ENCODE measurements around the gene OXLD1. TPM values are rescaled to one million over a fixed set of nuclear protein-coding genes. Genes with fewer than 3 reads are reported as not detected.

Gene OXLD1
- total and polyA plus RNA-seq, 12 donors = 3.7 to 166 (median 51.5) TPM

DNA sequence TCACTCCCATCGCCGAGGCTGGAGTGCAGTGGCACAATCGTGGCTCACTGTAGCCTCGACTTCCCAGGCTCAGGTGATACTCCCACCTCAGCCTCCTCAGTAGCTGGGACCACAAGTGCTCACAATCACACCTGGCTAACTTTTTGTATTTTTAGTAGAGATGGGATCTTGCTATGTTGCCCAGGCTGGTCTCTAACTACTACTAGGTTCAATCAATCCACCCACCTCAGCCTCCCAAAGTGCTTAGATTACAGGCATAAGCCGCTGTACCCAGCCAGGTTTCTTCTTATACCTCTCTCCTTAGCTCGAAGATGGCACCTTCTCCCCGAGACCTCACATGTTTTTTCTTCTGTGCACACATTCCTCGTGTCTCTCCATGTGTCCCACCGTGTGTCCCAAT lies 26.4 kb downstream of the OXLD1 start:
- Histone ChIP-seq H3K4me3 (no peak overlapping the region), H3K4me1 (replicated peaks in 1 of 2) (peaks cover 10 to 18% of the 10 kb centered on the region in 2 donors), H3K27me3 (no peaks in the 10 kb centered on the region), H3K36me3 (replicated peaks in 1 of 2) (no peaks in the 10 kb centered on the region), H3K27ac (no peak overlapping the region), H3K9me3 (replicated peaks in 1 of 3) (no peaks in the 10 kb centered on the region)
- no peak for DNase-seq
- 85 to 95% (median 92%) methylated on average over 8 to 9 of the region's 9 CpGs for WGBS, 4 donors
- TF ChIP-seq POLR2A (IDR thresholded peaks at IDR 0.05) = no peak
- TF ChIP-seq, protein P1, sequence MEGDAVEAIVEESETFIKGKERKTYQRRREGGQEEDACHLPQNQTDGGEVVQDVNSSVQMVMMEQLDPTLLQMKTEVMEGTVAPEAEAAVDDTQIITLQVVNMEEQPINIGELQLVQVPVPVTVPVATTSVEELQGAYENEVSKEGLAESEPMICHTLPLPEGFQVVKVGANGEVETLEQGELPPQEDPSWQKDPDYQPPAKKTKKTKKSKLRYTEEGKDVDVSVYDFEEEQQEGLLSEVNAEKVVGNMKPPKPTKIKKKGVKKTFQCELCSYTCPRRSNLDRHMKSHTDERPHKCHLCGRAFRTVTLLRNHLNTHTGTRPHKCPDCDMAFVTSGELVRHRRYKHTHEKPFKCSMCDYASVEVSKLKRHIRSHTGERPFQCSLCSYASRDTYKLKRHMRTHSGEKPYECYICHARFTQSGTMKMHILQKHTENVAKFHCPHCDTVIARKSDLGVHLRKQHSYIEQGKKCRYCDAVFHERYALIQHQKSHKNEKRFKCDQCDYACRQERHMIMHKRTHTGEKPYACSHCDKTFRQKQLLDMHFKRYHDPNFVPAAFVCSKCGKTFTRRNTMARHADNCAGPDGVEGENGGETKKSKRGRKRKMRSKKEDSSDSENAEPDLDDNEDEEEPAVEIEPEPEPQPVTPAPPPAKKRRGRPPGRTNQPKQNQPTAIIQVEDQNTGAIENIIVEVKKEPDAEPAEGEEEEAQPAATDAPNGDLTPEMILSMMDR (IDR thresholded peaks at IDR 0.05) = no peak
- intact Hi-C loops (cut with DNase I) = no loop called here

DNA sequence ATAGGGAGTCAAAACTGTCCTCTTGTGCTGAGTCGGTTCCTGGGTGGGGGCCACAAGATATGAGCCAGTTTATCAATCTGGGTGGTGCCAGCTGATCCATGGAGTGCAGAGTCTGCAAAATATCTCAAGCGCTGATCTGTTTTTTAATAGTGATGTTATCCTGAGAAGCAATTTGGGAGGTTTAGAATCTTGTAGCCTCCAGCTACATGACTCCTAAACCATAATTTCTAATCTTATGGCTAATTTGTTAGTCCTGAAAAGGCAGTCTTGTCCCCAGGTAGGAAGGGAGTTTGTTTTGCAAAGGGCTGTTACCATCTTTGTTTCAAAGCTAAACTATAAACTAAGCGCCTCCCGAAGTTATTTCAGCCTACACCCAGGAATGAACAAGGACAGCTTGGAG lies 27.7 kb downstream of the OXLD1 start:
- no peak overlapping the region for H3K27ac ChIP-seq
- TF ChIP-seq POLR2A (IDR thresholded peaks at IDR 0.05) = no peak
- TF ChIP-seq, protein P1 (IDR thresholded peaks at IDR 0.05) = no peak
- H3K36me3 ChIP-seq (replicated peaks in 1 of 2) = no peaks in the 10 kb centered on the region
- H3K4me1 ChIP-seq (replicated peaks in 1 of 2) = peaks cover 10 to 31% of the 10 kb centered on the region in 2 donors
- H3K9me3 ChIP-seq (replicated peaks in 1 of 3) = no peaks in the 10 kb centered on the region
- no peaks in the 10 kb centered on the region for H3K27me3 ChIP-seq
- no peak for DNase-seq
- no peak overlapping the region for H3K4me3 ChIP-seq
- intact Hi-C loops (cut with DNase I) = no loop called here
- 58 to 79% (median 74%) methylated on average over 4 of the region's 4 CpGs for WGBS, 4 donors

DNA sequence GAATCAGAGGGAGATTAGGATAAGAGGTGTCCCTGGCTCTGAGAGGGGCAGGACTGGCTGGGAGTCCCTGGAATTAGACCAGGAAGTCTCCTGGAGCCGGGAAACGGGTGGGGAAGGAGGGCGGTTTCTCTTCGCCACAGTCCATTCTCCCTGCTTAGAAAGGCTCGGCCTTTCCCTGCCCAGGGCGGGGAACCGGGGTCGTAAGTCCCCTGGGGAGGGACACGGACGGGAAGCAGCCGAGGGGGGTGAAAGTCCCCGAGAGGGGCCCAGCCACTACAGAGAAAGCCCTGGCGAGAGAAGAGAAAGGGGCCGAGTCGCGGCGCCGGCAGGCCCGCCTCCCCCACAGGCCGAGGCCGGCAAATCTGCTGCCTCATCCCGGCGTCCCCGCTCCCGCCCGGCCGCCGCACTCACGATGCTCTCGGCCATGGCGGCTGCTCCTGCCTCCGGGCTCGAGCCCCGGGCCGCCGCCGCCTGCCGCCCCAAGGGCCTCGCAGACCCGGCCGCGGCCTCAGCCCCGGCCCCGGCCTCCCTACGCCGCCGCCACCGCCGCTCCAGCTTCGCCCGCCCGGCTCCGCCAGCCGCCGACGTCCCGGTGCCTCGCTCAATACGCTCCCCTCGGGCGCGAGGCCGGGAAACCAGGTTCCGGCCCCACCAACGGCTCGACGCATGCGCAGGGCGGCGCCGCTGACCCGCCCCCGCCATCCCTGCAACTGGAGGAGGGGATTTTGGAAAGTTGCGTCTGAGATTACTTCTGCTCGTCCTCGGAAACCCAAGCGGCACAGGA lies 29.7 kb downstream of the OXLD1 start, which contains the start of the genes NPLOC4 and TSPAN10:
Gene NPLOC4, minus strand, starts transcription at position 608 of the 784 bp plus-strand sequence. Its CDS starts 182 bp downstream, at position 426.
Gene TSPAN10, plus strand, starts transcription at position 692 of the 784 bp plus-strand sequence. CDS start 5,217 bp downstream, outside the sequence.
- Histone ChIP-seq H3K36me3 (replicated peaks in 1 of 2) (no peaks in the 10 kb centered on the region), H3K27ac (peak within 1 kb of the TSS; percentile 82 to 100 (median 92)), H3K4me1 (replicated peaks in 1 of 2) (peaks cover 10 to 36% of the 10 kb centered on the region in 2 donors), H3K9me3 (replicated peaks in 1 of 3) (no peaks in the 10 kb centered on the region), H3K27me3 (no peaks in the 10 kb centered on the region), H3K4me3 (peak within 1 kb of the TSS; percentile 18 to 100 (median 85))
- peak; percentile 96 to 97 for TF ChIP-seq POLR2A (IDR thresholded peaks at IDR 0.05)
- TF ChIP-seq, protein P1 (IDR thresholded peaks at IDR 0.05) = peak in 1 of 6 experiments; percentile 11
- peak; percentile 85 to 91 (median 88) for DNase-seq
- intact Hi-C loops (cut with DNase I) = no loop called here
- 0 to 2% (median 1%) methylated on average over 7 to 77 of the region's 77 CpGs for WGBS, 4 donors

DNA sequence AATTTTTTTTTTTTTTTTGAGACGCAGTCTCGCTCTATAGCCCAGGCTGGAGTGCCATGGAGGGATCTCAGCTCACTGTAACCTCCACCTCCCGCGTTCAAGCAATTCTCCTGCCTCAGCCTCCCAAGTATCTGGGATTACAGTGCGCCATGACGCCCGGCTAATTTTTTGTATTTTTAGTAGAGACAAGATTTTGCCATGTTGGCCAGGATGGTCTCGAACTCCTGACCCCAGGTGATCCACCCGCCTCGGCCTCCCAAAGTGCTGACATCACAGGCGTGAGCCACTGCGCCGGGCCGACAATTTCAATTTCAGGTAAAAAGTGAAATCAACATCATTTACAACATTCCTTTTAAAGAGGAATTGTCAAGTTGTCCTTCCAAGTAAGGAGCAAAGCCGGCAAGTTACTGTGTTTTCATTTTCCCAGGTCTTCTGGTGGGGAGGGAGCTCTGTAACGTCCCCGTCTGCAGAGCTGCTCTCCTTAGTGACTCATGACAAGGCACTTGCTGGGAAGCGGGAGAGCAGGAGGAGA lies 30.4 kb downstream of the OXLD1 start:
- H3K36me3 ChIP-seq (replicated peaks in 1 of 2) = no peaks in the 10 kb centered on the region
- peak in 4 of 7 donors; percentile 68 to 79 (median 72) for DNase-seq
- peak overlapping the region in 3 of 4 donors; percentile 81 to 100 (median 89) for H3K4me3 ChIP-seq
- peak overlapping the region; percentile 82 to 100 (median 92) for H3K27ac ChIP-seq
- no peaks in the 10 kb centered on the region for H3K27me3 ChIP-seq
- WGBS, 4 donors = 21 to 40% (median 28%) methylated on average over 15 to 18 of the region's 18 CpGs
- no peak for TF ChIP-seq POLR2A (IDR thresholded peaks at IDR 0.05)
- TF ChIP-seq, protein P1 (IDR thresholded peaks at IDR 0.05) = no peak
- intact Hi-C loops (cut with DNase I) = no loop called here
- peaks cover 10 to 36% of the 10 kb centered on the region in 2 donors for H3K4me1 ChIP-seq (replicated peaks in 1 of 2)
- H3K9me3 ChIP-seq (replicated peaks in 1 of 3) = no peaks in the 10 kb centered on the region

Measured in adrenal gland (tissue), 12 donors.